Measurements from ENCODE around the gene ZNF385C. TPM values are rescaled to one million over a fixed set of nuclear protein-coding genes. Genes with fewer than 3 reads are reported as not detected.
A peak's percentile ranks its signal among the peaks of the same experiment; 100 is the strongest.
"Not testable (repeated sequence)": the region's sequence is repeated elsewhere in the genome, so short reads cannot be mapped to it uniquely, and the experiment has no call there.

Gene ZNF385C, protein sequence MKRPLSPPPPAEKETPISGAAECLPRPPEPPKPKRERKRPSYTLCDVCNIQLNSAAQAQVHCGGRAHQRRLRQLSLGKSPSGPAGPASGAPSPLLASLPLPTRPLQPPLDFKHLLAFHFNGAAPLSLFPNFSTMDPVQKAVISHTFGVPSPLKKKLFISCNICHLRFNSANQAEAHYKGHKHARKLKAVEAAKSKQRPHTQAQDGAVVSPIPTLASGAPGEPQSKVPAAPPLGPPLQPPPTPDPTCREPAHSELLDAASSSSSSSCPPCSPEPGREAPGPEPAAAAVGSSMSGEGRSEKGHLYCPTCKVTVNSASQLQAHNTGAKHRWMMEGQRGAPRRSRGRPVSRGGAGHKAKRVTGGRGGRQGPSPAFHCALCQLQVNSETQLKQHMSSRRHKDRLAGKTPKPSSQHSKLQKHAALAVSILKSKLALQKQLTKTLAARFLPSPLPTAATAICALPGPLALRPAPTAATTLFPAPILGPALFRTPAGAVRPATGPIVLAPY
- 1 to 10 TPM in 1 of 3 donors, under 1 TPM in 2; 0.48 to 1.0 (median 0.66) TPM for total RNA-seq

DNA sequence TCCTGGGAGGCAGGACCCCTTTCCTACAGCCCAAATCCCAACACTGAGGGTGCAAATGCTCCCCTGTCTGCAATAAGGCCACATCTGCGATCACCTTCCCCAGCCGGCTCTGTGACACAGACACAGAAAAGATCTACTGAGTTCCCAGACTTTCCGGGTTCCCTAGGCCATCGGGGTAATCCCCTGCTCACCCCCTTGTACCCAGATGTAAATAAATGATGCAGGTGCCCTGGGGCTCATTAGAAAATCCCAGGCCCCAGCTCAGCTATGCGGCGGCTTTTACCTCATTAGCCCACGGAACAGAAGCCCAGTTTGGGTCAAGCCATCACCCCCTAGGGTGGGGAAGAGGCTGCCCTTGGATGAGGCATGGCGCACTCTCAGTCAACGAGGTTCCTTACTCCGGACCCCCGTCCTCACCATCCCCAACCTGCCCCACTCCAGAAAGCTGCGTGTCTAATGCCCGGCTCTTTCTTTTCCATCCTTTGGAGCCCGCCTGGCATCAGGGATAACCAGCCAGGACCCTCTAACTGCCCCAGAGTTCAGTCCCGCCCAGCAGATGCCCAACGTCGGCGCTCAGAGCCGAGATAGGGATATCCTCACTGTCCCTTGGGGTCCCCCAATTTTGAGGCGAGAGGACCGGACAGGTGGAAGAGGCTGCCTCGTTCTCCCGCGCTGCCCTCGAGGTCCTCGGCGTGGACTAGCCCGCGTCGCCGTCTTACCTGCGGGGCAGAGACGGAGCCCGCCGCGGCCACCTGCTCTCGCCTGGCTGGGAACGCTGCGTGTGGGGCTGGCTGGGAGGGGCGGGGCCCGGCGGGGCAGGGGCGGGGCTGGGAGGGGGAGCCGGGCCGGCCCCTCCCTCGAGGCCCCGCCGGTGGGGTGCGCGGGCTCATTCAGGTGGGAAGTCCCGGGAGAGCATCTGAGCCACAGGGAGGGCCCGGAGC is at the start of gene ZNF385C:
TSS of gene ZNF385C (minus strand) at position 783 of the 941 bp plus-strand sequence. CDS start 35,417 bp downstream, outside the sequence.
- intact Hi-C loops (cut with DNase I; ENCODE audit: low total_unique reads) = no loop called here
- Histone ChIP-seq H3K9me3 (no peaks in the 10 kb centered on the region), H3K4me1 (no peaks in the 10 kb centered on the region), H3K27ac (peak within 1 kb of the TSS in 1 of 2 donors; percentile 33), H3K36me3 (no peaks in the 10 kb centered on the region), H3K27me3 (peaks cover 0 to 22% of the 10 kb centered on the region in 2 donors), H3K4me3 (peak within 1 kb of the TSS in 2 of 3 donors; percentile 34 to 54)
- TF ChIP-seq POLR2A (IDR thresholded peaks at IDR 0.05) (no peak), POLR2AphosphoS5 (IDR thresholded peaks at IDR 0.05) (no peak)
- TF ChIP-seq, protein P1, sequence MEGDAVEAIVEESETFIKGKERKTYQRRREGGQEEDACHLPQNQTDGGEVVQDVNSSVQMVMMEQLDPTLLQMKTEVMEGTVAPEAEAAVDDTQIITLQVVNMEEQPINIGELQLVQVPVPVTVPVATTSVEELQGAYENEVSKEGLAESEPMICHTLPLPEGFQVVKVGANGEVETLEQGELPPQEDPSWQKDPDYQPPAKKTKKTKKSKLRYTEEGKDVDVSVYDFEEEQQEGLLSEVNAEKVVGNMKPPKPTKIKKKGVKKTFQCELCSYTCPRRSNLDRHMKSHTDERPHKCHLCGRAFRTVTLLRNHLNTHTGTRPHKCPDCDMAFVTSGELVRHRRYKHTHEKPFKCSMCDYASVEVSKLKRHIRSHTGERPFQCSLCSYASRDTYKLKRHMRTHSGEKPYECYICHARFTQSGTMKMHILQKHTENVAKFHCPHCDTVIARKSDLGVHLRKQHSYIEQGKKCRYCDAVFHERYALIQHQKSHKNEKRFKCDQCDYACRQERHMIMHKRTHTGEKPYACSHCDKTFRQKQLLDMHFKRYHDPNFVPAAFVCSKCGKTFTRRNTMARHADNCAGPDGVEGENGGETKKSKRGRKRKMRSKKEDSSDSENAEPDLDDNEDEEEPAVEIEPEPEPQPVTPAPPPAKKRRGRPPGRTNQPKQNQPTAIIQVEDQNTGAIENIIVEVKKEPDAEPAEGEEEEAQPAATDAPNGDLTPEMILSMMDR (IDR thresholded peaks at IDR 0.05) = no peak
- no peak for DNase-seq (ENCODE audit: low spot score in 2 of 2)

DNA sequence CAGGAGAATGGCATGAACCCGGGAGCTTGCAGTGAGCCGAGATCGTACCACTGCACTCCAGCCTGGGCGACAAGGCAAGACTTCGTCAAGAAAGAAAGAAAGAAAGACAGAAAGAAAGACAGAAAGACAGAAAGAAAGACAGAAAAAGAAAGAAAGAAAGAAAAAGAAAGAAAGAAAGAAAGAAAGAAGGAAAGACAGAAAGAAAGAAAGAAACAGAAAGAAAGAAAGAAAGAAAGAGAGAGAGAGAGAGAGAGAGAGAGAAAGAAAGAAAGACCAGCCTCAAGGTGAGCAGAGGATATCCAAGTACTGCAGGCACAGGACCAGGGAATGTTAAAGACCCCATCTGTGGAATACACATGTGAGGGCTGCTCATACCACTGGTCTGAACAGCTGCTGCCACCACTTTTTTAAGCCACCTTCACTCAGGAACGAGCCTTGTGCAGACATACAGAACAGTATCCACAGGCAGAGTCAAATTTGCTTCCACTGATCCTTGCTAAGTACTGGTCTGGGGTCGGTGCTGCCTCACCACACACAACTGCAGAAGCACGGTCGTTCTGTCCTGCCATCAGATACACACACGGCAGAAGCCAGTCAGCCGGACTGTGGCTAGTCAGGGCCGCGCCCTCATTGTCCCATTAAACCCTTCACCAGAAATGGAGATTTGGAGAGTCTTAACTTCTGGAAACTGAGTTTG is 48.8 kb upstream of the ZNF385C start:
- Histone ChIP-seq H3K9me3 (no peaks in the 10 kb centered on the region), H3K36me3 (no peaks in the 10 kb centered on the region), H3K4me3 (no peak overlapping the region), H3K27ac (no peak overlapping the region), H3K4me1 (no peaks in the 10 kb centered on the region), H3K27me3 (no peaks in the 10 kb centered on the region)
- intact Hi-C loops (cut with DNase I; ENCODE audit: low total_unique reads) = no loop called here
- DNase-seq (ENCODE audit: low spot score in 2 of 2) = no peak
- TF ChIP-seq POLR2A (IDR thresholded peaks at IDR 0.05) (no peak), POLR2AphosphoS5 (IDR thresholded peaks at IDR 0.05) (no peak)
- TF ChIP-seq, protein P1 (IDR thresholded peaks at IDR 0.05) = no peak

DNA sequence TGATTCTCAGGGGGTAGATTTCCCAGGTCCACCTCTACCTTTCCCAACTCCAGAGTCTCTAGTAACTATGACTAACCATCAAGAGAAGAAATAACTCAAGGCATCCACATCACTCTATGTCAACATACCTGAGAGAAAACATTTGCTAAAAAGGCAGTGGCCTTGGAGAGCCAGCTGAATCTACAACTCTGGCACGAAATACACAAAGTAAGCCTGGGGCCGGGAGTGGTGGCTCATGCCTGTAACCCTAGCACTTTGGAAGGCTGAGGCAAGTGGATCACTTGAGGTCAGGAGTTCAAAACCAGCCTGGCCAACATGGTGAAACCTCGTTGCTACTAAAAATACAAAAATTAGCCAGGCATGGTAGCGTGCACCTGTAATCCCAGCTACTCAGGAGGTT is 44.9 kb upstream of the ZNF385C start:
- H3K36me3 ChIP-seq; H3K4me3 ChIP-seq; H3K4me1 ChIP-seq; intact Hi-C loops (cut with DNase I; ENCODE audit: low total_unique reads); H3K27ac ChIP-seq; DNase-seq (ENCODE audit: low spot score in 2 of 2); H3K9me3 ChIP-seq; H3K27me3 ChIP-seq: not testable (repeated sequence)

DNA sequence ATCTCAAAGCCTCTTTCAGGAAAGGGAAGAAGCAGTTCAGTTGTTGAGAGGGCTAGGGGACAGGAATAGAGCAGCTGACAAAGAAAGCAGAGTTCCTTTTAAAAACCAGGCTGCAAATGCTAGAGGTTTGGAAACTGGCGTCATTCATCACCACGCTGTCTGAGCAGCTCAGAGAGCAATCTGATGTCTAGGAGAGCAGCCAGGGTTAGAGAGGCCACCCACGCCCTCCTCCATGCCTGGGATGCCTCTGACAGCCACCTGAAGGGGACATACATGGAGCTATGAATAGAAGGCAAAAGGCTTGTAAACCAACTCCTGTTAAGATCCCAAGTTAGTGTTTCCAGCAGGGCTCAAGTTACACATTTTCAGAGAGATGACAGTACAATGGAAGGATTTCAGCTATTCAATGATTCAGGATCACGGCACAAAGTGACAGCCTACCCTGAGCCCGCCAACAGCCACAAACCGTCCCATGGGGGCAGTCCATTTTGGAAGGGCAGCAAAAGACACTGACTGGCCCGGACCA is 44.2 kb upstream of the ZNF385C start:
- Histone ChIP-seq H3K9me3 (no peaks in the 10 kb centered on the region), H3K4me3 (no peak overlapping the region), H3K36me3 (no peaks in the 10 kb centered on the region), H3K27me3 (no peaks in the 10 kb centered on the region), H3K4me1 (no peaks in the 10 kb centered on the region), H3K27ac (peak overlapping the region in 1 of 2 donors; percentile 30)
- TF ChIP-seq, protein P1 (IDR thresholded peaks at IDR 0.05) = no peak
- TF ChIP-seq POLR2AphosphoS5 (IDR thresholded peaks at IDR 0.05) (no peak), POLR2A (IDR thresholded peaks at IDR 0.05) (no peak)
- DNase-seq (ENCODE audit: low spot score in 2 of 2) = no peak
- intact Hi-C loops (cut with DNase I; ENCODE audit: low total_unique reads) = no loop called here

DNA sequence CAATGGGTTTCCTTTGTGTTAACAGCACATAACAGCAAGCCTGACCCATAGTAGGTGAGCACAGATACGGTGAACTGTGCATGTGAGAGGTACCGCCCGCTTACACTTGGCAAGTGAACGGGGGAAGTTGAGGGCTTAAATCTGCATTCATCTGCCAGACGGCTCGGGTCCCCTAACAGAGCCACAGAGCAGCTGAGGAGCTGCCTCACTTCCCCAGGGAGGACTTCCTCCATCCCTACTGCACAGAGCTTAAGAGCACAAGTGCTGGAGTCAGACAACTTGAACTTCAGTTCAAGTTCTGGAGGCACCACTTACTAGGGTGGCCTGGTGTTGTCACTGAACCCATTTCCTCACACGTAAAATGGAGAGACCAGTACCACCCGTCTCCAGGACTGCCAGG is 43.1 kb upstream of the ZNF385C start:
- Histone ChIP-seq H3K27me3 (no peaks in the 10 kb centered on the region), H3K4me3 (no peak overlapping the region), H3K36me3 (no peaks in the 10 kb centered on the region), H3K9me3 (no peaks in the 10 kb centered on the region), H3K4me1 (no peaks in the 10 kb centered on the region), H3K27ac (no peak overlapping the region)
- TF ChIP-seq POLR2AphosphoS5 (IDR thresholded peaks at IDR 0.05) = no peak
- intact Hi-C loops (cut with DNase I; ENCODE audit: low total_unique reads) = no loop called here
- DNase-seq (ENCODE audit: low spot score in 2 of 2) = no peak

DNA sequence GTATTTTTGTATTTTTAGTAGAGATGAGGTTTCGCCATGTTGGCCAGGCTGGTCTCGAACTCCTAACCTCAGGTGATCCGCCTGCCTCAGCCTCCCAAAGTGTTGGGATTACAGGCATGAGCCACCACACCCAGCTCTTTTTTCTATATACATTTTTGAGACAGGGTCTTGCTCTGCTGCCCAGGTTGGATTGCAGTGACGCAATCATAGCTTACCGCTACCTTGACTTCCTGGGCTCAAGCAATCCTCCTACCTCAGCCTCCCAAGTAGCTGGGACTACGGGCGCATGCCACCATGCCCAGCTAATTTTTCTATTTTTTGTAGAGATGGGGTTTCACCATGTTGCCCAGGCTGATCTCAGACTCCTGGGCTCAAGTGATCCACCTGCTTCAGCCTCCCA is 42.4 kb upstream of the ZNF385C start:
- H3K4me1 ChIP-seq; DNase-seq (ENCODE audit: low spot score in 2 of 2); H3K27ac ChIP-seq; H3K4me3 ChIP-seq; H3K27me3 ChIP-seq; intact Hi-C loops (cut with DNase I; ENCODE audit: low total_unique reads); H3K36me3 ChIP-seq; H3K9me3 ChIP-seq: not testable (repeated sequence)

Data from breast epithelium (tissue), 4 donors.